Upper lobe of right lung (tissue), 1 donor: ENCODE measurements around the gene DPYSL3. TPM values are rescaled to one million over a fixed set of nuclear protein-coding genes. Genes with fewer than 3 reads are reported as not detected.

Source experiments
- ATAC-seq: fragments of 200-7000 bp; cut with Tn5 transposase; one replicate; pipeline ENCODE4 v1.9.1; 2020; ENCODE audit warnings: mild to moderate bottlenecking, moderate library complexity
- DNase-seq: peaks from one replicate; pipeline ENCODE4 v3.0.0-alpha.2; 2020
- H3K27ac ChIP-seq: fragments of 200-600 bp; one replicate; pipeline ENCODE4 v1.8.0; 2022
- H3K27me3 ChIP-seq: fragments of 200-600 bp; one replicate; pipeline ENCODE4 v1.8.0; 2022; ENCODE audit warnings: mild to moderate bottlenecking
- H3K36me3 ChIP-seq: fragments of 200-600 bp; one replicate; pipeline ENCODE4 v1.8.0; 2022
- H3K4me1 ChIP-seq: fragments of 200-600 bp; one replicate; pipeline ENCODE4 v1.8.0; 2022
- H3K4me3 ChIP-seq: fragments of 200-600 bp; one replicate; pipeline ENCODE4 v1.8.0; 2022; ENCODE audit warnings: mild to moderate bottlenecking
- H3K9me3 ChIP-seq: fragments of 200-600 bp; one replicate; pipeline ENCODE4 v1.8.0; 2022
- CTCF ChIP-seq: fragments of 200-600 bp; IDR thresholded peaks from one replicate; pipeline ENCODE4 v1.8.0; 2022; ENCODE audit warnings: antibody characterized with exemption
- intact Hi-C: fragments of 100-400 bp; cut with DNase I; formaldehyde crosslinking; loops from one replicate; pipeline ENCODE4 v1.11.0; 2022
- total RNA-seq: library from RNA; stranded (reverse); fragmentation: NEBNext Ultra II Directional; extraction: Animal tissue kit (Norgen Biotek cat#: 25700); gene quantifications from one replicate; pipeline ENCODE4 v1.2.1, GENCODE V29; 2021
- donor health status: DM: no; HTN: yes; CAD: no; lungs with severe emphysema.

DPYSL3 gene
- total RNA-seq, 1 donor from 2014 or later, result 52.8 TPM

- peaks cover 14% of the 10 kb centered on the region for H3K4me1 ChIP-seq
- no peaks in the 10 kb centered on the region for H3K36me3 ChIP-seq
- peak overlapping the region; percentile 8 for H3K27ac ChIP-seq
- H3K27me3 ChIP-seq, result peaks cover 9% of the 10 kb centered on the region
- H3K9me3 ChIP-seq, result no peaks in the 10 kb centered on the region
- no peak for DNase-seq
- no peak for TF ChIP-seq CTCF
- ATAC-seq, result no peak
- intact Hi-C loops, result no loop called here
- no peak overlapping the region for H3K4me3 ChIP-seq
These were observed 53.9 kb downstream of the DPYSL3 start for GRCh38 chr5:147455822-147456450.

GRCh38 chr5:147454996-147455677 lies 54.7 kb downstream of the DPYSL3 start:
- Histone ChIP-seq H3K9me3 (no peaks in the 10 kb centered on the region), H3K4me1 (peaks cover 14% of the 10 kb centered on the region), H3K27me3 (peaks cover 9% of the 10 kb centered on the region), H3K27ac (peak overlapping the region; percentile 80), H3K36me3 (no peaks in the 10 kb centered on the region), H3K4me3 (no peak overlapping the region)
- ATAC-seq (no peak), DNase-seq (no peak)
- intact Hi-C loops, result no loop called here
- no peak for TF ChIP-seq CTCF

- intact Hi-C loops, result no loop called here
- TF ChIP-seq CTCF, result peak; percentile 88
- DNase-seq (peak; percentile 92), ATAC-seq (peak; percentile 92)
- peaks cover 14% of the 10 kb centered on the region for H3K4me1 ChIP-seq
- peaks cover 9% of the 10 kb centered on the region for H3K27me3 ChIP-seq
- peak overlapping the region; percentile 73 for H3K4me3 ChIP-seq
- H3K9me3 ChIP-seq, result no peaks in the 10 kb centered on the region
- H3K27ac ChIP-seq, result peak overlapping the region; percentile 80
- H3K36me3 ChIP-seq, result no peaks in the 10 kb centered on the region
These were observed 55.7 kb downstream of the DPYSL3 start for GRCh38 chr5:147453875-147454814.

- Histone ChIP-seq H3K9me3 (no peaks in the 10 kb centered on the region), H3K36me3 (no peaks in the 10 kb centered on the region), H3K4me1 (peaks cover 18% of the 10 kb centered on the region), H3K4me3 (peak overlapping the region; percentile 73), H3K27ac (no peak overlapping the region), H3K27me3 (peaks cover 9% of the 10 kb centered on the region)
- no peak for DNase-seq
- no peak for TF ChIP-seq CTCF
- intact Hi-C loops, result no loop called here
- ATAC-seq, result peak; percentile 2
These were observed 57.6 kb downstream of the DPYSL3 start for GRCh38 chr5:147452165-147452811.

GRCh38 chr5:147451193-147451592 lies 58.7 kb downstream of the DPYSL3 start:
- no peak for DNase-seq
- Histone ChIP-seq H3K27me3 (peaks cover 9% of the 10 kb centered on the region), H3K4me1 (peaks cover 18% of the 10 kb centered on the region), H3K36me3 (no peaks in the 10 kb centered on the region), H3K27ac (no peak overlapping the region), H3K9me3 (no peaks in the 10 kb centered on the region), H3K4me3 (no peak overlapping the region)
- no peak for ATAC-seq
- TF ChIP-seq CTCF, result no peak
- intact Hi-C loops, result no loop called here
